Endothelial cell (in vitro differentiated cells): ENCODE measurements around the gene KDM4C. TPM values are rescaled to one million over a fixed set of nuclear protein-coding genes. Genes with fewer than 3 reads are reported as not detected.
"Not testable (repeated sequence)": the region's sequence is repeated elsewhere in the genome, so short reads cannot be mapped to it uniquely, and the experiment has no call there.

Source experiments
- DNase-seq: peaks from one replicate; pipeline ENCODE4 v3.0.0; 2021; ENCODE audit warnings: low spot score
- H3K27ac Mint-ChIP-seq: one replicate; pipeline ENCODE4 v1.8.0; 2021; ENCODE audit warnings: mixed read lengths, inconsistent platforms; ENCODE audit not compliant: unreplicated experiment
- H3K27me3 Mint-ChIP-seq: one replicate; pipeline ENCODE4 v1.8.0; 2021; ENCODE audit warnings: mild to moderate bottlenecking, moderate library complexity, mixed read lengths, inconsistent platforms; ENCODE audit not compliant: unreplicated experiment
- H3K36me3 Mint-ChIP-seq: one replicate; pipeline ENCODE4 v1.8.0; 2021; ENCODE audit warnings: mild to moderate bottlenecking, low read depth, mixed read lengths, inconsistent platforms; ENCODE audit not compliant: unreplicated experiment
- H3K4me1 Mint-ChIP-seq: one replicate; pipeline ENCODE4 v1.8.0; 2021; ENCODE audit warnings: mild to moderate bottlenecking, mixed read lengths, inconsistent platforms; ENCODE audit not compliant: unreplicated experiment
- H3K4me3 Mint-ChIP-seq: one replicate; pipeline ENCODE4 v1.8.0; 2021; ENCODE audit warnings: mild to moderate bottlenecking, mixed read lengths, inconsistent platforms; ENCODE audit not compliant: unreplicated experiment
- H3K9me3 Mint-ChIP-seq: one replicate; pipeline ENCODE4 v1.8.0; 2021; ENCODE audit warnings: mixed read lengths, inconsistent platforms; ENCODE audit not compliant: unreplicated experiment
- CTCF ChIP-seq: fragments of 200-600 bp; sonication (generic); IDR thresholded peaks from one replicate; pipeline ENCODE4 v1.5.0; 2021; ENCODE audit warnings: antibody characterized with exemption; ENCODE audit not compliant: unreplicated experiment
- total RNA-seq: library from RNA; stranded (reverse); fragmentation: NEBNext Ultra II Directional; extraction: Animal tissue kit (Norgen Biotek cat#: 25700); gene quantifications from one replicate; pipeline ENCODE4 v1.2.1, GENCODE V29; 2021; ENCODE audit not compliant: unreplicated experiment

The KDM4C gene
- total RNA-seq, 1 donor from 2014 or later: 21.0 TPM

- H3K9me3 Mint-ChIP-seq: no peaks in the 10 kb centered on the region
- peaks cover 7% of the 10 kb centered on the region for H3K4me1 Mint-ChIP-seq
- no peaks in the 10 kb centered on the region for H3K36me3 Mint-ChIP-seq
- no peak overlapping the region for H3K27ac Mint-ChIP-seq
- no peak overlapping the region for H3K4me3 Mint-ChIP-seq
- DNase-seq: no peak
- no peak for TF ChIP-seq CTCF
- H3K27me3 Mint-ChIP-seq: no peaks in the 10 kb centered on the region
Measured at GRCh38 chr9:6946583-6947166, 188.9 kb downstream of the KDM4C start.

DNA sequence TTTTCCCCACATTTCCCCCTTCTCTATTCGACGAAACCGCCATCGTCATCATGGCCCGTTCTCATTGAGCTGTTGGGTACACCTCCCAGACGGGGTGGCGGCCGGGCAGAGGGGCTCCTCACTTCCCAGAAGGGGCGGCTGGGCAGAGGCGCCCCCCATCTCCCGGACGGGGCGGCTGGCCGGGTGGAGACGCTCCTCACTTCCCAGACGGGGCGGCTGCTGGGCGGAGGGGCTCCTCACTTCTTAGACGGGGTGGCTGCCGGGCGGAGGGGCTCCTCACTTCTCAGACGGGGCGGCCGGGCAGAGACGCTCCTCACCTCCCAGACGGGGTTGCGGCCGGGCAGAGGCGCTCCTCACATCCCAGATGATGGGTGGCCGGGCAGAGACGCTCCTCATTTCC is 191.1 kb downstream of the KDM4C start:
- not testable (repeated sequence) for H3K4me3 Mint-ChIP-seq, H3K4me1 Mint-ChIP-seq, H3K27ac Mint-ChIP-seq, H3K36me3 Mint-ChIP-seq, H3K9me3 Mint-ChIP-seq, H3K27me3 Mint-ChIP-seq, DNase-seq

- no peaks in the 10 kb centered on the region for H3K9me3 Mint-ChIP-seq
- TF ChIP-seq CTCF: no peak
Measured at GRCh38 chr9:6955251-6955921, 197.6 kb downstream of the KDM4C start.

DNA sequence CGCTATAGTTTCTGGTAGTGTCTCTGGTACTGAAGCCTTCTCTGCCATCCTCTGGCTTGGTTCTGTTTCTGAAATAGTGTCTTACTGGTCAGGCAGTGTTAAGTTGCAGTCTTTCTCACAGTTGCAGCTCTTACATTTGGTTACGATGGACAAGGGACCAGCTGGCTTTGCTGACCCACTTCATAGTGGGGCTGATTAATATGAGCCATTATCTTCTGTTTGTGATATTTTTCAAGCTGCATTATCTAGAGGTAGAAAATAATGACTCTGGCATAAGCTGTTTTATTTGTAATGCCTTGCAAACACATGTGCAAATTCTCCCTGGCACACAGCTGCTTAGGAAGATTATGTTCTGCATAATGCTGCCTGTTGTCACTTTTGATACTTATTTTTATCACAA is 199.1 kb downstream of the KDM4C start:
- Mint-ChIP-seq H3K36me3 (no peaks in the 10 kb centered on the region), H3K27ac (no peak overlapping the region), H3K4me3 (no peak overlapping the region), H3K9me3 (no peaks in the 10 kb centered on the region), H3K27me3 (no peaks in the 10 kb centered on the region), H3K4me1 (peaks cover 5% of the 10 kb centered on the region)
- no peak for DNase-seq
- TF ChIP-seq CTCF: no peak

More at GRCh38 chr9:6955251-6955921, 197.6 kb downstream of the KDM4C start:
- no peak for DNase-seq
- Mint-ChIP-seq H3K4me3 (no peak overlapping the region), H3K4me1 (peaks cover 5% of the 10 kb centered on the region), H3K36me3 (no peaks in the 10 kb centered on the region), H3K27me3 (no peaks in the 10 kb centered on the region), H3K27ac (no peak overlapping the region)

- peaks cover 11% of the 10 kb centered on the region for H3K4me1 Mint-ChIP-seq
- H3K27me3 Mint-ChIP-seq: no peaks in the 10 kb centered on the region
- no peak overlapping the region for H3K4me3 Mint-ChIP-seq
Measured at GRCh38 chr9:6959270-6960000, 201.7 kb downstream of the KDM4C start.

More at GRCh38 chr9:6959270-6960000, 201.7 kb downstream of the KDM4C start:
- Mint-ChIP-seq H3K36me3 (no peaks in the 10 kb centered on the region), H3K9me3 (no peaks in the 10 kb centered on the region), H3K27ac (no peak overlapping the region)
- no peak for DNase-seq
- TF ChIP-seq CTCF: no peak
